ENCODE measurements around the gene MS4A4E. TPM values are rescaled to one million over a fixed set of nuclear protein-coding genes. Genes with fewer than 3 reads are reported as not detected.

Gene MS4A4E
- total RNA-seq, 1 donor from 2014 or later = not detected

DNA sequence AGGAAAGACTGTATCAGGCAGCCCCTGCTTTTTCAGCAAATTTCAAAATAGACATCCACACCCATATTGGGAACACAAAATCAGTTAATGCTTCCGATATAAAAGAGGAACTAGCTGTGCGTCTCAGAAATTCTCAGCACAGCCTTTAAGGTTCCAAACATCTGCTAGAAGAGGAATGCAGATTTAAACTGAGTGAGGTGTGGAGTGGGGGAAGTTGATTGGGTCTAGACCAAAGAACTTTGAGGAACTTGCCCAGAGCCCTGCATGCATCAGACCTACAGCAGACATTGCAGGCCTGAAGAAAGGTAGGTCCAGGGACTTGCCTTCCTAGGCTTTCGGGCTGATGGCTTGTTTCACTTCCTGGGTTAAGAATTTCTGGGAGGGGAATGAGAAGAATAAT is 37.5 kb upstream of the MS4A4E start, which contains the start of gene MS4A4A:
Gene MS4A4A, plus strand, starts transcription at position 255 of the 400 bp plus-strand sequence. Its CDS starts 10 bp downstream, at position 265.
- no peaks in the 10 kb centered on the region for H3K27me3 Mint-ChIP-seq
- H3K36me3 Mint-ChIP-seq = no peaks in the 10 kb centered on the region
- H3K4me1 Mint-ChIP-seq (ENCODE audit: unreplicated experiment) = no peaks in the 10 kb centered on the region

DNA sequence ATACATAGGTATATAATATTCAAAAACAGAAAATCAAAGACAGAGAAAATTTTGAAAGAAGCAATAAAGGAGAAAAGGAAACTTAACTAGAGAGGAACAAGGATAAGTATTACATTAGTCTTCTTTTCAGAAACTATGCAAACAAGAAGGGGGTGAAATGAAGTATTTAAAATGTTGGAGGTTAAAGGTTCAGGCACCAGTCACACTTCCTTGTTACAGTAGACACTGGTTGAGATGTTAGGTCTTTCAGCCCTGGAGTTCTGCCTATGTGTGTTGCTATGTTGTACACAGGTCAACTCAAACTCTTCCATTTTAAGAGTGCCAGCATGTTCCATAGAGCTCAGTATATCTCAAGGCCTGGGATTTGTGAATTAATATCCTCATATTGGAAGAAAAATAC is 31.5 kb upstream of the MS4A4E start:
- no peaks in the 10 kb centered on the region for H3K27me3 Mint-ChIP-seq
- TF ChIP-seq, protein P1, sequence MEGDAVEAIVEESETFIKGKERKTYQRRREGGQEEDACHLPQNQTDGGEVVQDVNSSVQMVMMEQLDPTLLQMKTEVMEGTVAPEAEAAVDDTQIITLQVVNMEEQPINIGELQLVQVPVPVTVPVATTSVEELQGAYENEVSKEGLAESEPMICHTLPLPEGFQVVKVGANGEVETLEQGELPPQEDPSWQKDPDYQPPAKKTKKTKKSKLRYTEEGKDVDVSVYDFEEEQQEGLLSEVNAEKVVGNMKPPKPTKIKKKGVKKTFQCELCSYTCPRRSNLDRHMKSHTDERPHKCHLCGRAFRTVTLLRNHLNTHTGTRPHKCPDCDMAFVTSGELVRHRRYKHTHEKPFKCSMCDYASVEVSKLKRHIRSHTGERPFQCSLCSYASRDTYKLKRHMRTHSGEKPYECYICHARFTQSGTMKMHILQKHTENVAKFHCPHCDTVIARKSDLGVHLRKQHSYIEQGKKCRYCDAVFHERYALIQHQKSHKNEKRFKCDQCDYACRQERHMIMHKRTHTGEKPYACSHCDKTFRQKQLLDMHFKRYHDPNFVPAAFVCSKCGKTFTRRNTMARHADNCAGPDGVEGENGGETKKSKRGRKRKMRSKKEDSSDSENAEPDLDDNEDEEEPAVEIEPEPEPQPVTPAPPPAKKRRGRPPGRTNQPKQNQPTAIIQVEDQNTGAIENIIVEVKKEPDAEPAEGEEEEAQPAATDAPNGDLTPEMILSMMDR (conservative IDR thresholded peaks at IDR 0.05) = no peak
- H3K4me1 Mint-ChIP-seq (ENCODE audit: unreplicated experiment) = no peaks in the 10 kb centered on the region
- no peaks in the 10 kb centered on the region for H3K36me3 Mint-ChIP-seq
- H3K9me3 Mint-ChIP-seq = no peaks in the 10 kb centered on the region
- DNase-seq (ENCODE audit: extremely low spot score, unreplicated experiment) = no peak
- H3K27ac Mint-ChIP-seq = no peak overlapping the region
- no peak overlapping the region for H3K4me3 Mint-ChIP-seq

More for the DNA sequence above, 37.5 kb upstream of the MS4A4E start, which contains the start of gene MS4A4A:
- H3K4me3 Mint-ChIP-seq = no peak within 1 kb of the TSS
- no peak for DNase-seq (ENCODE audit: extremely low spot score, unreplicated experiment)
- H3K27ac Mint-ChIP-seq = no peak within 1 kb of the TSS
- TF ChIP-seq, protein P1 (conservative IDR thresholded peaks at IDR 0.05) = no peak
- H3K9me3 Mint-ChIP-seq = no peaks in the 10 kb centered on the region

DNA sequence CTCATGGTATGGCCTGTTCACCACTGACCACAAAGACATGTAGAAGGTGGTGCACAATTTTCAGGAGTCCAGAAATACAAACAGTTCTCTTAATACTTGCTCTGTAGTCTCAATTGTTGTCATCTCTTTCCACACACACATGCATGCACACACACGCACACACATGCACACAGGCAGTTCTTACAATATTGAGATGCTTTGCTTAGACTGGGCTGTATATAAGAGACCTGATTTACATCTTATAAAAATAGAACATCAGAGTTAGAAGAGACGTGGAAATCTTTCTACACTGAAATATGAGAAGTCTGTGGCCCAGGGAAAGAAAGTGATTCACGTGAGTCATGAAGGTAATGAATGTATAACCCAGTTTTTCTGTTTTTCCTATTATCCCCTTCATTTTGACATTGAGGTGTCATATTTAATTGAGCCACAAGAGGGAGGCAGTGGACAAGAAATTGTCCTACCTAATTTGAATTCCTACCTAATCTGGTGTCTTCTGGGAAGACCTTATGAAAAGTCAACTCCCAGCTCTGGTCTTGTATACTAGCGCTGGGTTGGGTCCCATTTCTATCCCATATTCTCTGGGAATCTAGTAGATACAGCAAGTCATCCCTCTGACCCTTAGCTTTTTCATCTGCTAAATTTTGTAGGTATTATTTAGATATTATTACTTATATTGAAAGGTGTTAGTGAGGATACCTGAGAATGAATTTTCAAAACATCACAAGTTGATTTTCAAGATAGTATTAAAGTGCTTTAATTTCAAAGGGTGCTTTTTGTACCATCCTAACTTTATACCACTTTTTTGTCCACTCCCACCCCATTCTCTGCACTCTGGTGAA is 22.7 kb upstream of the MS4A4E start:
- H3K36me3 Mint-ChIP-seq = no peaks in the 10 kb centered on the region
- no peak overlapping the region for H3K4me3 Mint-ChIP-seq
- H3K9me3 Mint-ChIP-seq = no peaks in the 10 kb centered on the region
- no peak overlapping the region for H3K27ac Mint-ChIP-seq
- DNase-seq (ENCODE audit: extremely low spot score, unreplicated experiment) = no peak
- H3K4me1 Mint-ChIP-seq (ENCODE audit: unreplicated experiment) = no peaks in the 10 kb centered on the region
- TF ChIP-seq, protein P1 (conservative IDR thresholded peaks at IDR 0.05) = peak; percentile 91
- H3K27me3 Mint-ChIP-seq = peaks cover 9% of the 10 kb centered on the region

DNA sequence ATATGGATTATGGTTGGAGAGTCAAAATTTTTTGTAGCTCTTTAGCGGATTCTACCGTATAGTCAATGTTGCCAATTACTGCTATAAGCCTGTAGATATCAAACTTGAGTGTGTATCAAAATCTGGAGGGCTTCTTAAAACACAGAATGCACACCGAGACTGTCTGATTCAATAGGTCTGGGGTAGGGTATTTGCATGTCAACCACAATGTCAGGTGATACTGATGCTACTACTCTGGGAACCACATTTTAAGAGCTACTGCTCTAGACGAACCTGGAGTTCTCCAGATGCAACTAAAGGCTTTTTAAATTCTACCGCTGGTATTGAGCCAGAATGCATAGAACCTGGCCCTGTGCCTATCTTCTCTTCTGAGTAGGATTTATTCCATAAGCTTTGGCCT is 21.7 kb upstream of the MS4A4E start:
- H3K27me3 Mint-ChIP-seq = peaks cover 9% of the 10 kb centered on the region
- H3K27ac Mint-ChIP-seq = no peak overlapping the region
- H3K9me3 Mint-ChIP-seq = peaks cover 5% of the 10 kb centered on the region
- H3K36me3 Mint-ChIP-seq = no peaks in the 10 kb centered on the region
- H3K4me1 Mint-ChIP-seq (ENCODE audit: unreplicated experiment) = no peaks in the 10 kb centered on the region
- TF ChIP-seq, protein P1 (conservative IDR thresholded peaks at IDR 0.05) = no peak
- H3K4me3 Mint-ChIP-seq = no peak overlapping the region
- no peak for DNase-seq (ENCODE audit: extremely low spot score, unreplicated experiment)

DNA sequence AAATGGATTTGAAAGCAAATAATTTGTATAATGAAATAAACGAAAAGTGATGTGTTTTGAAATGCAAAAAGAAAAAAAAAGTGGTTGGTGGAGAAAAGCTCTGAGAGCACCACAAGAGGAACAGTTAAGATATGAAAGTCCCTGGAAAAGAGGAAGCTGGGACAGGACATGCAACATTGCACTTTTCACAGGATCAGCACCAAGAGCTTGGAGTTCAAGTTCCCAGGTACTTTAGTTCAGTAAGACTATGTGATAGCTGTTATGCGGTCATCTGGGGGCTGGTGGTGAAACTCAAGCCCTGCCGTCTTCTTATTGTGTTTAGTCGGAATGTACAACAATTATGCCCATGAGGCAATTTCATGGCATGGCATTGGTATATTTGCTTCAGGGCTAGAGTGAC is 20.5 kb upstream of the MS4A4E start:
- no peak for DNase-seq (ENCODE audit: extremely low spot score, unreplicated experiment)
- no peaks in the 10 kb centered on the region for H3K4me1 Mint-ChIP-seq (ENCODE audit: unreplicated experiment)
- TF ChIP-seq, protein P1 (conservative IDR thresholded peaks at IDR 0.05) = no peak
- no peak overlapping the region for H3K27ac Mint-ChIP-seq
- H3K27me3 Mint-ChIP-seq = peaks cover 2% of the 10 kb centered on the region
- no peaks in the 10 kb centered on the region for H3K36me3 Mint-ChIP-seq
- no peak overlapping the region for H3K4me3 Mint-ChIP-seq
- peaks cover 5% of the 10 kb centered on the region for H3K9me3 Mint-ChIP-seq
